SK-N-MC (cell line): ENCODE data around the gene CDC34.

ENCODE experiments used
- EZH2 ChIP-seq: fragments of 200-600 bp; sonication (generic); IDR thresholded peaks from one replicate; pipeline ENCODE4 v1.6.1; 2017; ENCODE audit warnings: antibody characterized with exemption
- POLR2AphosphoS5 ChIP-seq: IDR thresholded peaks from 2 replicates; pipeline ENCODE4 v1.6.1; 2012; ENCODE audit warnings: mild to moderate bottlenecking, low read depth, low read length, borderline replicate concordance

- TF ChIP-seq POLR2AphosphoS5 (no peak), EZH2 (no peak)
Measured at GRCh38 chr19:566844-567243, 35.3 kb downstream of the CDC34 start.
